Small intestine (tissue), 7 donors: Measurements from ENCODE around the gene WDR45B. TPM values are rescaled to one million over a fixed set of nuclear protein-coding genes. Genes with fewer than 3 reads are reported as not detected.

ENCODE experiments used
- DNase-seq, 2 donors: peaks; one replicate each; pipeline versions ENCODE4 v3.0.0 to v3.0.0-alpha.2; 2013
- FAIRE-seq: peaks from 2 replicates; lab custom pipeline; 2012; peaks lifted over from hg19 to GRCh38; lab: Jason Lieb, UNC
- H3K27ac ChIP-seq, 3 donors: one replicate each; pipeline ENCODE4 v1.5.1; 2013; ENCODE audit warnings: low read length in 2 of 3, mild to moderate bottlenecking in 2 of 3, control low read depth in 1 of 3, inconsistent platforms in 1 of 3, low read depth in 1 of 3, moderate library complexity in 1 of 3
- H3K27me3 ChIP-seq, 3 donors: one replicate each; pipeline ENCODE4 v1.6.1; 2013; ENCODE audit warnings: low read length in 3 of 3, inconsistent platforms in 1 of 3; ENCODE audit not compliant: control insufficient read depth in 3 of 3, insufficient read depth in 3 of 3
- H3K36me3 ChIP-seq, 3 donors: one replicate each; pipeline ENCODE4 v1.6.1; 2013; ENCODE audit warnings: low read length in 3 of 3, inconsistent platforms in 1 of 3, low read depth in 1 of 3, mild to moderate bottlenecking in 1 of 3, moderate library complexity in 1 of 3; ENCODE audit not compliant: control insufficient read depth in 3 of 3, insufficient read depth in 2 of 3
- H3K4me1 ChIP-seq, 3 donors: one replicate each; pipeline ENCODE4 v1.6.1; 2013; ENCODE audit warnings: low read length in 2 of 3, inconsistent platforms in 1 of 3, low read depth in 1 of 3, mild to moderate bottlenecking in 1 of 3, moderate library complexity in 1 of 3; ENCODE audit not compliant: control insufficient read depth in 3 of 3, insufficient read depth in 2 of 3
- H3K4me3 ChIP-seq, 3 donors: one replicate each; pipeline ENCODE4 v1.5.1; 2013; ENCODE audit warnings: low read length in 3 of 3, control low read depth in 1 of 3, inconsistent platforms in 1 of 3, low read depth in 1 of 3, mild to moderate bottlenecking in 1 of 3, moderate library complexity in 1 of 3
- H3K9me3 ChIP-seq, 2 donors: one replicate each; pipeline ENCODE4 v1.6.1; 2013; ENCODE audit warnings: low read depth in 1 of 2, low read length in 1 of 2; ENCODE audit not compliant: control insufficient read depth in 2 of 2, insufficient read depth in 1 of 2
- WGBS, 3 donors: extraction: QIAGEN DNeasy Blood & Tissue Kit; methylation state at CpG; one replicate each; pipeline ENCODE4 v1.1.7; 2013; 5-methylcytosine and 5-hydroxymethylcytosine counted together
- polyA plus RNA-seq, 4 donors: library from polyadenylated mRNA; stranded (reverse) in 3 of 4; unstranded in 1 of 4; fragments of 200-250 nt in 3 of 4; fragments of 120-200 nt in 1 of 4; gene quantifications; one replicate each; pipeline versions ENCODE4 v1.2.1 to v1.2.3, GENCODE V29; 2013
- donor health status: healthy with polysubstance abuse.
- donor health status: control.
- donor health status: control.
- donor health status: Bipolar disorder and iron deficiency.
- donor health status: healthy.

Gene WDR45B
- polyA plus RNA-seq, 4 donors, result 60.4 to 69.7 (median 66.3) TPM

- H3K27me3 ChIP-seq, result no peaks in the 10 kb centered on the region
- H3K27ac ChIP-seq, result peak overlapping the region; percentile 59 to 74 (median 69)
- peaks cover 0 to 15% (median 6%) of the 10 kb centered on the region in 3 donors for H3K4me1 ChIP-seq
- WGBS, 3 donors, result 23 to 63% (median 46%) methylated on average over 12 to 13 of the region's 13 CpGs
- FAIRE-seq, result no peak
- H3K4me3 ChIP-seq, result no peak overlapping the region
- H3K36me3 ChIP-seq, result peaks cover 0 to 26% (median 0%) of the 10 kb centered on the region in 3 donors
- DNase-seq, result peak; percentile 78 to 88
- peaks cover 0 to 4% of the 10 kb centered on the region in 2 donors for H3K9me3 ChIP-seq
Measured at GRCh38 chr17:82684228-82684841, 36.1 kb upstream of the WDR45B start.

GRCh38 chr17:82683534-82683933, 35.3 kb upstream of the WDR45B start:
- no peak for FAIRE-seq
- Histone ChIP-seq H3K36me3 (peaks cover 0 to 25% (median 0%) of the 10 kb centered on the region in 3 donors), H3K9me3 (peaks cover 0 to 4% of the 10 kb centered on the region in 2 donors), H3K27ac (peak overlapping the region in 1 of 3 donors; percentile 74), H3K4me1 (peaks cover 0 to 15% (median 6%) of the 10 kb centered on the region in 3 donors), H3K27me3 (no peaks in the 10 kb centered on the region), H3K4me3 (no peak overlapping the region)
- WGBS, 3 donors, result 81 to 90% (median 87%) methylated on average over 1 of the region's 1 CpG
- no peak for DNase-seq

GRCh38 chr17:82681547-82681946, 33.3 kb upstream of the WDR45B start:
- H3K4me1 ChIP-seq, result peaks cover 0 to 12% (median 2%) of the 10 kb centered on the region in 3 donors
- H3K36me3 ChIP-seq, result peaks cover 0 to 21% (median 0%) of the 10 kb centered on the region in 3 donors
- no peak for DNase-seq
- no peaks in the 10 kb centered on the region for H3K27me3 ChIP-seq
- 92 to 96% (median 94%) methylated on average over 3 of the region's 3 CpGs for WGBS, 3 donors
- no peak overlapping the region for H3K4me3 ChIP-seq
- no peak for FAIRE-seq
- H3K9me3 ChIP-seq, result peaks cover 0 to 4% of the 10 kb centered on the region in 2 donors
- H3K27ac ChIP-seq, result no peak overlapping the region

- Histone ChIP-seq H3K36me3 (peaks cover 0 to 30% (median 0%) of the 10 kb centered on the region in 3 donors), H3K27me3 (no peaks in the 10 kb centered on the region), H3K4me1 (peaks cover 0 to 10% (median 0%) of the 10 kb centered on the region in 3 donors), H3K9me3 (peaks cover 0 to 4% of the 10 kb centered on the region in 2 donors), H3K4me3 (no peak overlapping the region), H3K27ac (no peak overlapping the region)
- 74 to 81% (median 76%) methylated on average over 28 of the region's 28 CpGs for WGBS, 3 donors
- FAIRE-seq (no peak), DNase-seq (no peak)
Measured at GRCh38 chr17:82679586-82680465, 31.6 kb upstream of the WDR45B start.

GRCh38 chr17:82678265-82678891, 30.1 kb upstream of the WDR45B start:
- no peak for DNase-seq

GRCh38 chr17:82677353-82677925, 29.2 kb upstream of the WDR45B start:
- no peak for FAIRE-seq
- DNase-seq, result no peak
- WGBS, 3 donors, result 86 to 91% (median 87%) methylated on average over 23 of the region's 23 CpGs

More at GRCh38 chr17:82678265-82678891, 30.1 kb upstream of the WDR45B start:
- Histone ChIP-seq H3K9me3 (peaks cover 0 to 4% of the 10 kb centered on the region in 2 donors), H3K27me3 (no peaks in the 10 kb centered on the region), H3K4me3 (no peak overlapping the region), H3K36me3 (peaks cover 0 to 25% (median 0%) of the 10 kb centered on the region in 3 donors), H3K4me1 (peaks cover 0 to 5% (median 0%) of the 10 kb centered on the region in 3 donors), H3K27ac (no peak overlapping the region)
- WGBS, 3 donors, result 88 to 91% (median 91%) methylated on average over 14 of the region's 14 CpGs
- no peak for FAIRE-seq

GRCh38 chr17:82675476-82676245, 27.4 kb upstream of the WDR45B start:
- no peak overlapping the region for H3K27ac ChIP-seq

More at GRCh38 chr17:82677353-82677925, 29.2 kb upstream of the WDR45B start:
- peaks cover 0 to 5% (median 0%) of the 10 kb centered on the region in 3 donors for H3K4me1 ChIP-seq
- H3K27ac ChIP-seq, result no peak overlapping the region
- no peaks in the 10 kb centered on the region for H3K27me3 ChIP-seq
- H3K36me3 ChIP-seq, result peaks cover 0 to 24% (median 0%) of the 10 kb centered on the region in 3 donors
- H3K9me3 ChIP-seq, result peaks cover 0 to 4% of the 10 kb centered on the region in 2 donors
- no peak overlapping the region for H3K4me3 ChIP-seq

More at GRCh38 chr17:82675476-82676245, 27.4 kb upstream of the WDR45B start:
- Histone ChIP-seq H3K9me3 (no peaks in the 10 kb centered on the region), H3K27me3 (no peaks in the 10 kb centered on the region), H3K36me3 (peaks cover 0 to 24% (median 0%) of the 10 kb centered on the region in 3 donors), H3K4me3 (no peak overlapping the region), H3K4me1 (peaks cover 0 to 5% (median 0%) of the 10 kb centered on the region in 3 donors)
- FAIRE-seq (no peak), DNase-seq (no peak)
- 83 to 87% (median 84%) methylated on average over 17 to 18 of the region's 18 CpGs for WGBS, 3 donors
